Endothelial cell of umbilical vein (primary cell): Measurements from ENCODE around the gene KRT26. TPM values are rescaled to one million over a fixed set of nuclear protein-coding genes. Genes with fewer than 3 reads are reported as not detected.

Experiments used
- BruUV-seq: library from RNA; stranded (reverse); fragments of 400-500 nt; replicated peaks from 2 replicates; lab custom pipeline; 2021; lab: Mats Ljungman, UMichigan
- CTCF ChIA-PET: fragments of 300-600, 350-600 bp; sonication (Branson Sonifier 250); formaldehyde crosslinking; loops from one replicate; lab custom pipeline; 2021; ENCODE audit warnings: antibody characterized with exemption, inconsistent platforms; lab: Charles Lee
- POLR2A ChIA-PET: fragments of 300-600, 350-600 bp; sonication (Branson Sonifier 250); formaldehyde crosslinking; loops from one replicate; lab custom pipeline; 2021; ENCODE audit warnings: antibody characterized with exemption, inconsistent platforms; lab: Charles Lee
- DNase-seq: peaks from one replicate; pipeline ENCODE4 v3.0.0-alpha.2; 2011; ENCODE audit warnings: low read depth, low spot score
- FAIRE-seq: peaks from 2 replicates; lab custom pipeline; 2011; peaks lifted over from hg19 to GRCh38; lab: Jason Lieb, UNC
- H2AFZ ChIP-seq: 2 replicates; pipeline ENCODE4 v1.6.0; 2012; ENCODE audit warnings: low read depth, low read length, control low read depth, inconsistent platforms
- H3K27ac ChIP-seq: 2 replicates; pipeline ENCODE4 v1.5.1; 2011; ENCODE audit warnings: low read depth, mild to moderate bottlenecking, control low read depth, low read length, moderate library complexity; ENCODE audit not compliant: insufficient read depth
- H3K27me3 ChIP-seq, 2 experiments: 2 replicates each; pipeline versions ENCODE4 v1.6.0 to v1.6.1; 2011; ENCODE audit warnings: low read length in 2 of 2, mixed read lengths in 1 of 2; ENCODE audit not compliant: control insufficient read depth in 2 of 2, insufficient read depth in 2 of 2
- H3K36me3 ChIP-seq, 2 experiments: 2 replicates in 1 of 2; 3 replicates in 1 of 2; pipeline ENCODE4 v1.5.1; 2011; ENCODE audit warnings: low read length in 2 of 2, mild to moderate bottlenecking in 1 of 2, moderate library complexity in 1 of 2; ENCODE audit not compliant: control insufficient read depth in 2 of 2, insufficient read depth in 2 of 2; ENCODE audit errors: extremely low read depth in 1 of 2
- H3K4me1 ChIP-seq: 3 replicates; pipeline ENCODE4 v1.5.1; 2011; ENCODE audit warnings: mild to moderate bottlenecking, low read length; ENCODE audit not compliant: control insufficient read depth, insufficient read depth; ENCODE audit errors: extremely low read depth
- H3K4me2 ChIP-seq: 2 replicates; pipeline ENCODE4 v1.6.1; 2011; ENCODE audit warnings: low read length, control low read depth, mixed read lengths; ENCODE audit not compliant: insufficient read depth
- H3K4me3 ChIP-seq, 3 experiments: fragments of 200-600 bp in 1 of 3; sonication (generic), shearing (Covaris generic) in 1 of 3; replicated peaks in 1 of 3; 2 replicates each; pipeline ENCODE4 v1.5.1; 2011 to 2016; ENCODE audit warnings: control low read depth in 3 of 3, low read length in 3 of 3, mild to moderate bottlenecking in 2 of 3, inconsistent platforms in 1 of 3, low read depth in 1 of 3, moderate library complexity in 1 of 3; ENCODE audit not compliant: insufficient read depth in 1 of 3
- H3K79me2 ChIP-seq: 2 replicates; pipeline ENCODE4 v1.6.0; 2012; ENCODE audit warnings: low read length, inconsistent platforms; ENCODE audit not compliant: control insufficient read depth, insufficient read depth
- H3K9ac ChIP-seq: replicated peaks from 2 replicates; pipeline ENCODE3; 2011; ENCODE audit warnings: low read length, control low read depth; ENCODE audit not compliant: insufficient read depth; ENCODE audit errors: extremely low read depth
- H3K9me1 ChIP-seq: replicated peaks from 3 replicates; pipeline ENCODE4 v1.6.0; 2011; ENCODE audit warnings: mild to moderate bottlenecking, low read length; ENCODE audit not compliant: control insufficient read depth, insufficient read depth; ENCODE audit errors: extremely low read depth
- H3K9me3 ChIP-seq: replicated peaks from 2 replicates; pipeline ENCODE4 v1.5.1; 2012; ENCODE audit warnings: low read length, inconsistent platforms; ENCODE audit not compliant: control insufficient read depth, insufficient read depth
- H4K20me1 ChIP-seq: replicated peaks from 2 replicates; pipeline ENCODE3; 2011; ENCODE audit warnings: mild to moderate bottlenecking, low read length; ENCODE audit not compliant: control insufficient read depth, insufficient read depth; ENCODE audit errors: extremely low read depth
- CTCF ChIP-seq, 2 donors: IDR thresholded peaks; 1 replicate in 1 of 2; 2 replicates in 1 of 2; pipeline ENCODE4 v1.5.1; 2011; ENCODE audit warnings: low read length in 2 of 2, mild to moderate bottlenecking in 2 of 2, moderate library complexity in 2 of 2, control low read depth in 1 of 2, inconsistent platforms in 1 of 2, low read depth in 1 of 2; ENCODE audit not compliant: insufficient read depth in 1 of 2; ENCODE audit errors: extremely low read depth in 1 of 2
- EZH2 ChIP-seq: IDR thresholded peaks from 2 replicates; pipeline ENCODE4 v1.6.1; 2012; ENCODE audit warnings: borderline replicate concordance, low read depth, mild to moderate bottlenecking, moderate library complexity, low read length, inconsistent platforms; ENCODE audit not compliant: severe bottlenecking
- FOS ChIP-seq: IDR thresholded peaks from 2 replicates; pipeline ENCODE4 v1.6.1; 2011; ENCODE audit warnings: mild to moderate bottlenecking, low read length, moderate library complexity, borderline replicate concordance; ENCODE audit not compliant: insufficient read depth
- GATA2 ChIP-seq: IDR thresholded peaks from 2 replicates; pipeline ENCODE4 v1.7.0; 2011; ENCODE audit warnings: low read depth, mild to moderate bottlenecking, moderate library complexity, mixed read lengths, low read length; ENCODE audit not compliant: insufficient read length, insufficient read depth
- JUN ChIP-seq: IDR thresholded peaks from 2 replicates; pipeline ENCODE4 v1.6.1; 2011; ENCODE audit warnings: borderline replicate concordance, low read depth; ENCODE audit not compliant: insufficient read length, insufficient read depth
- MAX ChIP-seq: IDR thresholded peaks from 2 replicates; pipeline ENCODE4 v1.6.1; 2011; ENCODE audit not compliant: insufficient read depth, insufficient read length
- MYC ChIP-seq: IDR thresholded peaks from one replicate; pipeline ENCODE4 v1.6.1; 2011; ENCODE audit warnings: mild to moderate bottlenecking, low read depth, low read length
- POLR2A ChIP-seq: IDR thresholded peaks from 2 replicates; pipeline ENCODE4 v1.6.1; 2012; ENCODE audit warnings: low read depth, mild to moderate bottlenecking, control low read depth, low read length
- POLR2AphosphoS5 ChIP-seq: IDR thresholded peaks from 2 replicates; pipeline ENCODE4 v1.6.1; 2012; ENCODE audit warnings: low read depth, mild to moderate bottlenecking, control low read depth, low read length, moderate library complexity; ENCODE audit not compliant: insufficient read depth
- dilution Hi-C: fragments of 300-500 bp; cut with MboI; formaldehyde crosslinking; loops from one replicate; pipeline ENCODE4 v1.15.0; 2019; ENCODE audit warnings: low sequenced_read_pairs; ENCODE audit not compliant: extremely low pct_ligation_motif_present
- intact Hi-C: fragments of 100-400 bp; cut with micrococcal nuclease; formaldehyde crosslinking; loops from one replicate; pipeline ENCODE4 v1.10.0; 2022
- polyA plus RNA-seq, 4 experiments: library from polyadenylated mRNA; depleted of rRNA in 3 of 4; stranded (reverse) in 3 of 4; unstranded in 1 of 4; fragments of >200 nt; gene quantifications; 2 replicates each; pipeline versions ENCODE4 v1.2.1 to v1.2.3, GENCODE V29; 2011 to 2012; ENCODE audit warnings: missing spikeins in 1 of 4
- total RNA-seq: library from RNA; stranded (reverse); gene quantifications from 2 replicates; pipeline ENCODE4 v1.2.3, GENCODE V29; 2021

Gene KRT26
- total and polyA plus RNA-seq, 2 donors (not counting 3 experiments of a cell fraction or from before 2014, with no cell fraction given): not detected

- H3K36me3 ChIP-seq: peaks cover 0 to 2% of the 10 kb centered on the region in 2 experiments
- no peaks in the 10 kb centered on the region for H3K27me3 ChIP-seq
- TF ChIP-seq EZH2 (no peak), MYC (no peak), POLR2AphosphoS5 (no peak), POLR2A (no peak), JUN (no peak), FOS (no peak), CTCF (IDR thresholded peaks at IDR 0.05; ENCODE audit: extremely low read depth in 1 of 2, insufficient read depth in 1 of 2, low read depth in 1 of 2, low read length in 2 of 2) (no peak), GATA2 (no peak), MAX (no peak)
- no peaks in the 10 kb centered on the region for H3K79me2 ChIP-seq
- H3K9me1 ChIP-seq: no peaks in the 10 kb centered on the region
- H2AFZ ChIP-seq: no peak overlapping the region
- no peak overlapping the region for H3K4me2 ChIP-seq
- DNase-seq (no peak), FAIRE-seq (no peak)
- BruUV-seq: no TSS peak
- POLR2A ChIA-PET: no interaction called here
- peaks cover 9% of the 10 kb centered on the region for H3K4me1 ChIP-seq
- dilution Hi-C loops: no loop called here
- CTCF ChIA-PET: interaction anchor here (1.3 kb wide), 1 partner anchor 842 kb away, joined by 3 read pairs; no protein-coding TSS in a partner anchor
- no peak overlapping the region for H3K9ac ChIP-seq
- H3K27ac ChIP-seq: no peak overlapping the region
- intact Hi-C loops: no loop called here
- no peaks in the 10 kb centered on the region for H4K20me1 ChIP-seq
- H3K4me3 ChIP-seq: no peak overlapping the region
- no peaks in the 10 kb centered on the region for H3K9me3 ChIP-seq
These were observed 48.3 kb upstream of the KRT26 start for GRCh38 chr17:40820228-40820838.
